Stromal cell of bone marrow (primary cell): ENCODE measurements around the gene AP2A2.

Experiments used
- DNase-seq: peaks from one replicate; pipeline ENCODE4 v3.0.0-alpha.2; 2012; ENCODE audit warnings: low read depth

Gene AP2A2

DNA sequence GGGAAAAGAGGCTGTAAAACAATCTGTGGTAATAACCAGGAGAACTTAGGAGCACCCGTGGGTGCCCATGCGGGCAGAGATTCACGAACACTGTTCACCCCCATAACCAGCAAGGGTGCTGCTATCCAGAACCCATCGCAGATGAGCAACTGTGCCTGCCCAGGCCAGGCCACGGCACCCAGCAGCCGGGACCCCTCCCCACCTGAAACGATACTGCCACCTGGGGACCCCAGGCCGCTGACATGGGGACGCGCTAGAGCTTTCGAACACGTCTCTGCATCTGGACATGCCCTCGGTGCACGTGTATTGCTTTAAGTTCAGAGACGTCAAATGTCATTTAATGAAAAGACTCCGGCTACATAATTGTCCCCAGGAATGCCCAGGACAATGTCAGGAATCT, 134.7 kb downstream of the AP2A2 start:
- DNase-seq, result no peak

DNA sequence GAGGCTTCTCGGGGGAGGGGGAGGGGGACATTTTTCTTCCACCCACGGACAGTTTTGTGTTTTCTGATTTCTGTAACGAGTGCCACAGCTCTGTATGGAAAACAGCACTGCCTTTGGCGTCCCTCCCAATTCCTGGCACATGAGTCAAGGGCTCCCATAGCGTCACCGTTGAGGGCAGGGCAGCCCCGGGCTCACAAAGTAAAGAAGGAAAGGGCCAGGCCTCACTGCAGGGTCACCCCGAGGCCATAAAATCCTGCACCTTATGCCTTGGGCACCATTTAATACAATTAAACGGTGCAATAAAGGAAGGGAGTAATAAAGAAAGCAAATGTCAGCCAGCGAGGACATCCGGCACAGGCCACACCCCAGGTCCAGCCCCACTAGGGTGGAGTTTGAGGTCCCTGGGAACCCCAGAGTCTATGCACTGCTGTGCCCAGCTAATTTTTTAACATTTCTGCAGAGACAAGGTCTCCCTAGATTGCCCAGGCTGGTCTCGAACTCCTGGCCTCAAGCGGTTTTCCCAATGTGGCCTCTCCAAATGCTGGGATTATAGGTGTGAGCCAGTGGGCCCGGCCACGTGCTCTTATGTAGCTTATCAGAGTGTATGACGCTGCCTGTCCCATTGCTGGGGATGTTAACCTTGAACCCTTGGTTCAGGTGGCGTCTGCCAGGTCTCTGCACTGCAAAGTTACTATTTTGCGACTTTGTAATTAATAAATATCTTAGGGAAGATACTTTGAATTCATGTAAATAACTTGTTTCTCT, 135.4 kb downstream of the AP2A2 start:
- DNase-seq, result peak; percentile 76
